HepG2 (cell line): ENCODE data around the gene GPR137. TPM values are rescaled to one million over a fixed set of nuclear protein-coding genes. Genes with fewer than 3 reads are reported as not detected.

Experiments
- ATF6 ChIP-seq: sonication (generic); formaldehyde crosslinking; conservative IDR thresholded peaks from 2 replicates; pipeline ENCODE4 v1.4.0; 2020; ENCODE audit warnings: missing genetic modification reagents
- CHCHD3 ChIP-seq: sonication (generic); formaldehyde crosslinking; IDR thresholded peaks from 2 replicates; pipeline ENCODE4 v1.8.0; 2022; ENCODE audit warnings: mild to moderate bottlenecking, missing genetic modification reagents, moderate library complexity
- KMT2B ChIP-seq: IDR thresholded peaks from 2 replicates; pipeline ENCODE4 v1.6.1; 2016; ENCODE audit warnings: missing genetic modification reagents, missing compliant biosample characterization
- PHF8 ChIP-seq: sonication (generic); formaldehyde crosslinking; IDR thresholded peaks from 2 replicates; pipeline ENCODE4 v1.5.0; 2020; ENCODE audit warnings: missing genetic modification reagents
- PRPF4 ChIP-seq: fragments of 200-400 bp; formaldehyde crosslinking; IDR thresholded peaks from 2 replicates; pipeline ENCODE4 v1.6.1; 2016; ENCODE audit warnings: low read length, low read depth; ENCODE audit not compliant: poor library complexity, severe bottlenecking
- SP140L ChIP-seq: sonication (generic); formaldehyde crosslinking; IDR thresholded peaks from 2 replicates; pipeline ENCODE4 v1.4.0; 2020; ENCODE audit warnings: missing genetic modification reagents, borderline replicate concordance
- ZFP36L1 ChIP-seq: sonication (generic); formaldehyde crosslinking; IDR thresholded peaks from 2 replicates; pipeline ENCODE4 v1.8.0; 2022; ENCODE audit warnings: mild to moderate bottlenecking, missing genetic modification reagents, moderate library complexity
- ZHX2 ChIP-seq, 2 experiments: sonication (generic) in 1 of 2; formaldehyde crosslinking in 1 of 2; IDR thresholded peaks; 2 replicates each; pipeline versions ENCODE4 v1.6.1 to v1.9.0; 2014 to 2022; ENCODE audit warnings: antibody characterized with exemption in 1 of 2, borderline replicate concordance in 1 of 2, inconsistent platforms in 1 of 2, low read depth in 1 of 2, missing genetic modification reagents in 1 of 2
- ZNF180 ChIP-seq: sonication (generic); formaldehyde crosslinking; IDR thresholded peaks from 2 replicates; pipeline ENCODE4 v1.4.0; 2020; ENCODE audit warnings: low read depth, missing genetic modification reagents, borderline replicate concordance
- ZNF232 ChIP-seq: sonication (generic); formaldehyde crosslinking; IDR thresholded peaks from 2 replicates; pipeline ENCODE4 v1.4.0; 2020; ENCODE audit warnings: missing genetic modification reagents, borderline replicate concordance
- ZNF724P ChIP-seq: sonication (generic); formaldehyde crosslinking; IDR thresholded peaks from 2 replicates; pipeline ENCODE4 v1.8.0; 2022; ENCODE audit warnings: missing genetic modification reagents, borderline replicate concordance
- polyA plus RNA-seq, 8 experiments: library from polyadenylated mRNA; depleted of rRNA in 3 of 8; stranded (reverse) in 7 of 8; unstranded in 1 of 8; fragments of >200 nt; fragmentation: Illumina TruSeq in 4 of 8; extraction: Trizol in 4 of 8; gene quantifications; 2 replicates each; pipeline versions ENCODE4 v1.2.1 to v1.2.3, GENCODE V29; 2011 to 2016; ENCODE audit warnings: low read depth in 4 of 8, missing spikeins in 1 of 8, mixed read lengths in 1 of 8; ENCODE audit not compliant: insufficient read depth in 1 of 8
- total RNA-seq, 5 experiments: library from RNA; depleted of rRNA; stranded (reverse); fragments of >200 nt; fragmentation: Illumina TruSeq; extraction: Trizol; gene quantifications; 2 replicates each; pipeline ENCODE4 v1.2.3, GENCODE V29; 2016; ENCODE audit warnings: low read depth in 1 of 5
- TF ChIP-seq, protein P1 (sequence below): sonication (generic); formaldehyde crosslinking; IDR thresholded peaks from 2 replicates; pipeline ENCODE4 v1.8.0; 2022; ENCODE audit warnings: low read depth, missing genetic modification reagents
- TF ChIP-seq, protein P2 (sequence below): sonication (generic); formaldehyde crosslinking; IDR thresholded peaks from 2 replicates; pipeline ENCODE4 v1.5.0; 2020; ENCODE audit warnings: mild to moderate bottlenecking, missing genetic modification reagents, borderline replicate concordance

Gene GPR137
- total and polyA plus RNA-seq, 2 of the 13 experiments (the other 11 are each of a cell fraction or from before 2014, with no cell fraction given): 8.5 to 13.2 TPM

GRCh38 chr11:64240435-64241240 is 45.0 kb upstream of the GPR137 start, which contains the start of gene FKBP2 (continued):
- TF ChIP-seq ZHX2 (IDR thresholded peaks at IDR 0.05; ENCODE audit: low read depth) (peak; percentile 77), ZHX2 (CRISPR knock-in tag; IDR thresholded peaks at IDR 0.05; ENCODE audit: borderline replicate concordance) (no peak), PRPF4 (no peak), CHCHD3 (no peak), ZNF724P (CRISPR knock-in tag) (no peak), ATF6 (CRISPR knock-in tag) (no peak), ZNF232 (CRISPR knock-in tag) (no peak; the same call in 1 of the 2 replicates), SP140L (CRISPR knock-in tag) (no peak), PHF8 (peak; percentile 65; the same call in 1 of the 2 replicates), ZFP36L1 (no peak; the same call in 1 of the 2 replicates), ZNF180 (CRISPR knock-in tag) (no peak), KMT2B (no peak)
- TF ChIP-seq, protein P1, sequence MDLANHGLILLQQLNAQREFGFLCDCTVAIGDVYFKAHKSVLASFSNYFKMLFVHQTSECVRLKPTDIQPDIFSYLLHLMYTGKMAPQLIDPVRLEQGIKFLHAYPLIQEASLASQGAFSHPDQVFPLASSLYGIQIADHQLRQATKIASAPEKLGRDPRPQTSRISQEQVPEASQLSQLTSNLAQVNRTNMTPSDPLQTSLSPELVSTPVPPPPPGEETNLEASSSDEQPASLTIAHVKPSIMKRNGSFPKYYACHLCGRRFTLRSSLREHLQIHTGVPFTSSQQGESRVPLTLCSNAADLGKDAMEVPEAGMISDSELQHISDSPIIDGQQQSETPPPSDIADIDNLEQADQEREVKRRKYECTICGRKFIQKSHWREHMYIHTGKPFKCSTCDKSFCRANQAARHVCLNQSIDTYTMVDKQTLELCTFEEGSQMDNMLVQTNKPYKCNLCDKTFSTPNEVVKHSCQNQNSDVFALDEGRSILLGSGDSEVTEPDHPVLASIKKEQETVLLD: peak; percentile 88
- TF ChIP-seq, protein P2, sequence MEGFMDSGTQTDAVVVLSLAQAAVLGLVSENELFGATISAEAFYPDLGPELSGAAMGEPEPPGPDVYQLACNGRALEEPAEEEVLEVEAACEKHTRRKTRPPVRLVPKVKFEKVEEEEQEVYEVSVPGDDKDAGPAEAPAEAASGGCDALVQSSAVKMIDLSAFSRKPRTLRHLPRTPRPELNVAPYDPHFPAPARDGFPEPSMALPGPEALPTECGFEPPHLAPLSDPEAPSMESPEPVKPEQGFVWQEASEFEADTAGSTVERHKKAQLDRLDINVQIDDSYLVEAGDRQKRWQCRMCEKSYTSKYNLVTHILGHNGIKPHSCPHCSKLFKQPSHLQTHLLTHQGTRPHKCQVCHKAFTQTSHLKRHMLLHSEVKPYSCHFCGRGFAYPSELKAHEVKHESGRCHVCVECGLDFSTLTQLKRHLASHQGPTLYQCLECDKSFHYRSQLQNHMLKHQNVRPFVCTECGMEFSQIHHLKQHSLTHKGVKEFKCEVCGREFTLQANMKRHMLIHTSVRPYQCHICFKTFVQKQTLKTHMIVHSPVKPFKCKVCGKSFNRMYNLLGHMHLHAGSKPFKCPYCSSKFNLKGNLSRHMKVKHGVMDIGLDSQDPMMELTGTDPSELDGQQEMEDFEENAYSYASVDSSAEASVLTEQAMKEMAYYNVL (CRISPR knock-in tag): no peak
